Liver (tissue), 9 donors: ENCODE measurements around the gene FBXO28. TPM values are rescaled to one million over a fixed set of nuclear protein-coding genes. Genes with fewer than 3 reads are reported as not detected.

Experiments used
- DNase-seq: peaks from one replicate; pipeline ENCODE4 v3.0.0-alpha.2; 2017; ENCODE audit warnings: low spot score
- H3K27ac ChIP-seq, 2 donors: one replicate each; pipeline ENCODE4 v1.7.0; 2013; ENCODE audit warnings: inconsistent platforms in 2 of 2, low read length in 2 of 2, control low read depth in 1 of 2, low read depth in 1 of 2, mild to moderate bottlenecking in 1 of 2
- H3K27me3 ChIP-seq, 4 donors: one replicate each; pipeline versions ENCODE4 v1.6.1 to v1.7.0; 2013; ENCODE audit warnings: low read length in 3 of 4, inconsistent platforms in 1 of 4, mild to moderate bottlenecking in 1 of 4, moderate library complexity in 1 of 4; ENCODE audit not compliant: control insufficient read depth in 4 of 4, insufficient read depth in 4 of 4
- H3K36me3 ChIP-seq, 4 donors: one replicate each; pipeline versions ENCODE4 v1.6.1 to v1.7.0; 2013; ENCODE audit warnings: low read length in 3 of 4, mild to moderate bottlenecking in 3 of 4, low read depth in 1 of 4, moderate library complexity in 1 of 4; ENCODE audit not compliant: control insufficient read depth in 4 of 4, insufficient read depth in 3 of 4
- H3K4me1 ChIP-seq, 4 donors: one replicate each; pipeline versions ENCODE4 v1.6.1 to v1.7.0; 2013; ENCODE audit warnings: low read length in 3 of 4, mild to moderate bottlenecking in 3 of 4, moderate library complexity in 1 of 4; ENCODE audit not compliant: control insufficient read depth in 4 of 4, insufficient read depth in 4 of 4
- H3K4me3 ChIP-seq, 3 donors: one replicate each; pipeline versions ENCODE4 v1.6.1 to v1.7.0; 2013; ENCODE audit warnings: low read length in 3 of 3, control low read depth in 1 of 3, low read depth in 1 of 3, mild to moderate bottlenecking in 1 of 3
- H3K9ac ChIP-seq, 2 donors: one replicate each; pipeline ENCODE4 v1.7.0; 2013; ENCODE audit warnings: low read length in 2 of 2, mild to moderate bottlenecking in 2 of 2, moderate library complexity in 2 of 2, control low read depth in 1 of 2, low read depth in 1 of 2
- H3K9me3 ChIP-seq, 4 donors: one replicate each; pipeline versions ENCODE4 v1.6.1 to v1.7.0; 2013; ENCODE audit warnings: low read length in 3 of 4; ENCODE audit not compliant: control insufficient read depth in 4 of 4
- EGR1 ChIP-seq, 2 donors: IDR thresholded peaks; 2 replicates each; pipeline ENCODE4 v1.6.1; 2016 to 2018; ENCODE audit warnings: antibody characterized with exemption in 2 of 2, low read depth in 2 of 2
- FOXA1 ChIP-seq: IDR thresholded peaks from 2 replicates; pipeline ENCODE4 v1.6.1; 2016; ENCODE audit warnings: antibody characterized with exemption
- FOXA2 ChIP-seq: IDR thresholded peaks from 2 replicates; pipeline ENCODE4 v1.6.1; 2016; ENCODE audit warnings: antibody characterized with exemption
- GABPA ChIP-seq, 2 donors: IDR thresholded peaks in 1 of 2; conservative IDR thresholded peaks in 1 of 2; 2 replicates each; pipeline ENCODE4 v1.6.1; 2016; ENCODE audit warnings: antibody characterized with exemption in 2 of 2, mild to moderate bottlenecking in 1 of 2, moderate library complexity in 1 of 2
- HNF4A ChIP-seq, 2 donors: conservative IDR thresholded peaks; 2 replicates each; pipeline ENCODE4 v1.6.1; 2016; ENCODE audit warnings: antibody characterized with exemption in 2 of 2, mild to moderate bottlenecking in 2 of 2
- HNF4G ChIP-seq: IDR thresholded peaks from 2 replicates; pipeline ENCODE4 v1.6.1; 2016; ENCODE audit warnings: antibody characterized with exemption
- JUND ChIP-seq, 2 donors: IDR thresholded peaks; 2 replicates each; pipeline ENCODE4 v1.6.1; 2016; ENCODE audit warnings: antibody characterized with exemption in 2 of 2
- MAX ChIP-seq: IDR thresholded peaks from 2 replicates; pipeline ENCODE4 v1.6.1; 2016; ENCODE audit warnings: antibody characterized with exemption
- NR2F2 ChIP-seq: IDR thresholded peaks from 2 replicates; pipeline ENCODE4 v1.6.1; 2016; ENCODE audit warnings: antibody characterized with exemption
- RAD21 ChIP-seq, 2 donors: IDR thresholded peaks; 2 replicates each; pipeline ENCODE4 v1.6.1; 2016; ENCODE audit warnings: antibody characterized with exemption in 2 of 2, mild to moderate bottlenecking in 2 of 2
- RXRA ChIP-seq, 2 donors: IDR thresholded peaks; 2 replicates each; pipeline ENCODE4 v1.6.1; 2017 to 2018; ENCODE audit warnings: antibody characterized with exemption in 2 of 2, mild to moderate bottlenecking in 1 of 2
- SP1 ChIP-seq: IDR thresholded peaks from 2 replicates; pipeline ENCODE4 v1.6.1; 2018; ENCODE audit warnings: antibody characterized with exemption, mild to moderate bottlenecking
- TAF1 ChIP-seq: conservative IDR thresholded peaks from 2 replicates; pipeline ENCODE4 v1.6.1; 2016; ENCODE audit warnings: antibody characterized with exemption, mild to moderate bottlenecking
- YY1 ChIP-seq: IDR thresholded peaks from 2 replicates; pipeline ENCODE4 v1.6.1; 2016; ENCODE audit warnings: antibody characterized with exemption, mild to moderate bottlenecking
- WGBS: extraction: QIAGEN DNeasy Blood & Tissue Kit; methylation state at CpG from one replicate; pipeline ENCODE4 v1.1.7; 2013; 5-methylcytosine and 5-hydroxymethylcytosine counted together
- polyA plus RNA-seq, 2 donors: library from polyadenylated mRNA; stranded (reverse) in 1 of 2; unstranded in 1 of 2; fragments of 200-250 nt in 1 of 2; fragments of >200 nt in 1 of 2; fragmentation: Nextera tagmentation in 1 of 2; extraction: Ambion mirVana in 1 of 2; gene quantifications; one replicate each; pipeline versions ENCODE4 v1.2.1 to v1.2.3, GENCODE V29; 2013 to 2015
- total RNA-seq, 2 donors: library from RNA; depleted of rRNA; stranded (reverse); fragments of >200 nt; gene quantifications; one replicate each; pipeline ENCODE4 v1.2.3, GENCODE V29; 2014
- TF ChIP-seq, protein P1 (sequence below): IDR thresholded peaks from 2 replicates; pipeline ENCODE4 v1.6.1; 2016; ENCODE audit warnings: antibody characterized with exemption
- TF ChIP-seq, protein P2 (sequence below): IDR thresholded peaks from 2 replicates; pipeline ENCODE4 v1.6.1; 2016; ENCODE audit warnings: antibody characterized with exemption
- TF ChIP-seq, protein P3 (sequence below): IDR thresholded peaks from 2 replicates; pipeline ENCODE4 v1.6.1; 2016; ENCODE audit warnings: antibody characterized with exemption, mild to moderate bottlenecking
- TF ChIP-seq, protein P4 (sequence below): fragments of 150-350 bp; IDR thresholded peaks from 2 replicates; pipeline ENCODE4 v1.5.1; 2017; ENCODE audit warnings: improper control_type of control experiment, low read depth, low read length; ENCODE audit not compliant: missing input control
- donor health status: healthy.
- donor health status: healthy.
- donor health status: healthy.
- donor health status: healthy.
- donor health status: healthy.

Gene FBXO28
- total and polyA plus RNA-seq, 4 donors, result 6.7 to 23.1 (median 13.1) TPM

- no peaks in the 10 kb centered on the region for H3K27me3 ChIP-seq
Observed at GRCh38 chr1:224181453-224181810, 67.5 kb downstream of the FBXO28 start.

DNA sequence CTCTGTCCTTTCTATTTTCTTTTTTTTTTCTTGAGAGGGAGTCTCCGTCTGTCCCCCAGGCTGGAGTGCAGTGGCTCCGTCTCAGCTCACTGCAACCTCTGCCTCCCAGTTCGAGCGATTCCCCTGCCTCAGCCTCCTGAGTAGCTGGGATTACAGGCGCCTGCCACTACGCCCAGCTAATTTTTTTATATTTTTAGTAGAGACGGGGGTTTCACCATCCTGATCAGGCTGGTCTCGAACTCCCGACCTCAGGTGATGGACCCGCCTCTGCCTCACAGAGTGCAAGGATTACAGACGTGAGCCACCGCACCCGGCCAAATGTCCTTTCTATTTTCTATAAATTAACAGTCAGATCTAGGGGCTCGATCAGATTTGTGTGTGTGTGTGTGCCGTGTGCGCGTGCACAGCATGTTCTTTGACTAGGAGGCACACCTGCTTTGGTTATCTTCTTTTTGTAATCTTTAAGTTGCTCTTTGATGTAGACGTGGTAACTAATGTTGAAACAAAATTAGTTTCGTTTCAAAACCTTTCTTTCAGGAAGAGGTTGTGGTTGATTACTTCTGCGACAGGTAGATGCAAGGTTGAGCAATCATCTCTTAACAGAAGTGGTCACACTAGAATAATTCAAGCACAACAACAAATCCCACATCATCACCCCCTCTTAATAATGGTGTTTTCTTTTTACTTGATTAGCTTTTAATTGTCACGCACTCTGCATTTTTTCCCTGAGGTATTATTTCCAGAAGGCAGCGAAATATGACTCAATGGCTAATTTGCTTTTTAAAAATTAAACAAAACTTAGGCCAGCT lies 68.3 kb downstream of the FBXO28 start:
- WGBS, result 60% methylated on average over 22 of the region's 22 CpGs
- no peaks in the 10 kb centered on the region for H3K9me3 ChIP-seq
- no peaks in the 10 kb centered on the region for H3K27me3 ChIP-seq
- H3K4me3 ChIP-seq, result peak overlapping the region; percentile 44 to 98 (median 56)
- no peaks in the 10 kb centered on the region for H3K36me3 ChIP-seq
- peak overlapping the region; percentile 61 to 84 for H3K9ac ChIP-seq
- DNase-seq, result no peak
- peak overlapping the region; percentile 76 to 95 for H3K27ac ChIP-seq
- no peak for TF ChIP-seq EGR1 (IDR thresholded peaks at IDR 0.05; ENCODE audit: low read depth in 2 of 2)
- TF ChIP-seq, protein P1, sequence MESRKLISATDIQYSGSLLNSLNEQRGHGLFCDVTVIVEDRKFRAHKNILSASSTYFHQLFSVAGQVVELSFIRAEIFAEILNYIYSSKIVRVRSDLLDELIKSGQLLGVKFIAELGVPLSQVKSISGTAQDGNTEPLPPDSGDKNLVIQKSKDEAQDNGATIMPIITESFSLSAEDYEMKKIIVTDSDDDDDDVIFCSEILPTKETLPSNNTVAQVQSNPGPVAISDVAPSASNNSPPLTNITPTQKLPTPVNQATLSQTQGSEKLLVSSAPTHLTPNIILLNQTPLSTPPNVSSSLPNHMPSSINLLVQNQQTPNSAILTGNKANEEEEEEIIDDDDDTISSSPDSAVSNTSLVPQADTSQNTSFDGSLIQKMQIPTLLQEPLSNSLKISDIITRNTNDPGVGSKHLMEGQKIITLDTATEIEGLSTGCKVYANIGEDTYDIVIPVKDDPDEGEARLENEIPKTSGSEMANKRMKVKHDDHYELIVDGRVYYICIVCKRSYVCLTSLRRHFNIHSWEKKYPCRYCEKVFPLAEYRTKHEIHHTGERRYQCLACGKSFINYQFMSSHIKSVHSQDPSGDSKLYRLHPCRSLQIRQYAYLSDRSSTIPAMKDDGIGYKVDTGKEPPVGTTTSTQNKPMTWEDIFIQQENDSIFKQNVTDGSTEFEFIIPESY, result no peak
- TF ChIP-seq, protein P2, sequence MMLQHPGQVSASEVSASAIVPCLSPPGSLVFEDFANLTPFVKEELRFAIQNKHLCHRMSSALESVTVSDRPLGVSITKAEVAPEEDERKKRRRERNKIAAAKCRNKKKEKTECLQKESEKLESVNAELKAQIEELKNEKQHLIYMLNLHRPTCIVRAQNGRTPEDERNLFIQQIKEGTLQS, result no peak
- no peak for TF ChIP-seq RAD21 (IDR thresholded peaks at IDR 0.05)
- TF ChIP-seq HNF4A (conservative IDR thresholded peaks at IDR 0.05), result no peak
- no peak for TF ChIP-seq FOXA1
- TF ChIP-seq TAF1, result no peak
- TF ChIP-seq, protein P3, sequence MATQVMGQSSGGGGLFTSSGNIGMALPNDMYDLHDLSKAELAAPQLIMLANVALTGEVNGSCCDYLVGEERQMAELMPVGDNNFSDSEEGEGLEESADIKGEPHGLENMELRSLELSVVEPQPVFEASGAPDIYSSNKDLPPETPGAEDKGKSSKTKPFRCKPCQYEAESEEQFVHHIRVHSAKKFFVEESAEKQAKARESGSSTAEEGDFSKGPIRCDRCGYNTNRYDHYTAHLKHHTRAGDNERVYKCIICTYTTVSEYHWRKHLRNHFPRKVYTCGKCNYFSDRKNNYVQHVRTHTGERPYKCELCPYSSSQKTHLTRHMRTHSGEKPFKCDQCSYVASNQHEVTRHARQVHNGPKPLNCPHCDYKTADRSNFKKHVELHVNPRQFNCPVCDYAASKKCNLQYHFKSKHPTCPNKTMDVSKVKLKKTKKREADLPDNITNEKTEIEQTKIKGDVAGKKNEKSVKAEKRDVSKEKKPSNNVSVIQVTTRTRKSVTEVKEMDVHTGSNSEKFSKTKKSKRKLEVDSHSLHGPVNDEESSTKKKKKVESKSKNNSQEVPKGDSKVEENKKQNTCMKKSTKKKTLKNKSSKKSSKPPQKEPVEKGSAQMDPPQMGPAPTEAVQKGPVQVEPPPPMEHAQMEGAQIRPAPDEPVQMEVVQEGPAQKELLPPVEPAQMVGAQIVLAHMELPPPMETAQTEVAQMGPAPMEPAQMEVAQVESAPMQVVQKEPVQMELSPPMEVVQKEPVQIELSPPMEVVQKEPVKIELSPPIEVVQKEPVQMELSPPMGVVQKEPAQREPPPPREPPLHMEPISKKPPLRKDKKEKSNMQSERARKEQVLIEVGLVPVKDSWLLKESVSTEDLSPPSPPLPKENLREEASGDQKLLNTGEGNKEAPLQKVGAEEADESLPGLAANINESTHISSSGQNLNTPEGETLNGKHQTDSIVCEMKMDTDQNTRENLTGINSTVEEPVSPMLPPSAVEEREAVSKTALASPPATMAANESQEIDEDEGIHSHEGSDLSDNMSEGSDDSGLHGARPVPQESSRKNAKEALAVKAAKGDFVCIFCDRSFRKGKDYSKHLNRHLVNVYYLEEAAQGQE, result no peak
- no peak for TF ChIP-seq NR2F2
- no peak for TF ChIP-seq GABPA (IDR thresholded peaks at IDR 0.05 in 1 of 2, conservative IDR thresholded peaks at IDR 0.05 in 1 of 2)
- TF ChIP-seq YY1, result no peak
- TF ChIP-seq RXRA (IDR thresholded peaks at IDR 0.05), result no peak
- no peak for TF ChIP-seq HNF4G
- no peak for TF ChIP-seq SP1
- TF ChIP-seq JUND (IDR thresholded peaks at IDR 0.05), result no peak
- no peak for TF ChIP-seq MAX
- TF ChIP-seq FOXA2, result no peak
- peaks cover 2 to 17% (median 10%) of the 10 kb centered on the region in 4 donors for H3K4me1 ChIP-seq

More at GRCh38 chr1:224181453-224181810, 67.5 kb downstream of the FBXO28 start:
- no peak for DNase-seq
- H3K9ac ChIP-seq, result no peak overlapping the region
- no peaks in the 10 kb centered on the region for H3K9me3 ChIP-seq
- H3K4me1 ChIP-seq, result peaks cover 2 to 17% (median 10%) of the 10 kb centered on the region in 4 donors
- H3K27ac ChIP-seq, result no peak overlapping the region
- TF ChIP-seq TAF1 (no peak), EGR1 (IDR thresholded peaks at IDR 0.05; ENCODE audit: low read depth in 2 of 2) (no peak), HNF4G (no peak), FOXA2 (no peak), NR2F2 (no peak), RXRA (IDR thresholded peaks at IDR 0.05) (no peak), RAD21 (IDR thresholded peaks at IDR 0.05) (no peak), JUND (IDR thresholded peaks at IDR 0.05) (no peak), YY1 (no peak), FOXA1 (no peak), MAX (no peak)
- TF ChIP-seq, protein P4, sequence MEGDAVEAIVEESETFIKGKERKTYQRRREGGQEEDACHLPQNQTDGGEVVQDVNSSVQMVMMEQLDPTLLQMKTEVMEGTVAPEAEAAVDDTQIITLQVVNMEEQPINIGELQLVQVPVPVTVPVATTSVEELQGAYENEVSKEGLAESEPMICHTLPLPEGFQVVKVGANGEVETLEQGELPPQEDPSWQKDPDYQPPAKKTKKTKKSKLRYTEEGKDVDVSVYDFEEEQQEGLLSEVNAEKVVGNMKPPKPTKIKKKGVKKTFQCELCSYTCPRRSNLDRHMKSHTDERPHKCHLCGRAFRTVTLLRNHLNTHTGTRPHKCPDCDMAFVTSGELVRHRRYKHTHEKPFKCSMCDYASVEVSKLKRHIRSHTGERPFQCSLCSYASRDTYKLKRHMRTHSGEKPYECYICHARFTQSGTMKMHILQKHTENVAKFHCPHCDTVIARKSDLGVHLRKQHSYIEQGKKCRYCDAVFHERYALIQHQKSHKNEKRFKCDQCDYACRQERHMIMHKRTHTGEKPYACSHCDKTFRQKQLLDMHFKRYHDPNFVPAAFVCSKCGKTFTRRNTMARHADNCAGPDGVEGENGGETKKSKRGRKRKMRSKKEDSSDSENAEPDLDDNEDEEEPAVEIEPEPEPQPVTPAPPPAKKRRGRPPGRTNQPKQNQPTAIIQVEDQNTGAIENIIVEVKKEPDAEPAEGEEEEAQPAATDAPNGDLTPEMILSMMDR, result no peak
- TF ChIP-seq, protein P2, result no peak
- no peak overlapping the region for H3K4me3 ChIP-seq
- H3K36me3 ChIP-seq, result no peaks in the 10 kb centered on the region
- 97% methylated on average over 4 of the region's 4 CpGs for WGBS
